GM19099 (cell line): ENCODE measurements around the gene ATXN7L3.

ENCODE experiments used
- POLR2A ChIP-seq: IDR thresholded peaks from 3 replicates; pipeline ENCODE4 v1.6.1; 2011; ENCODE audit warnings: low read depth; ENCODE audit not compliant: insufficient read length; ENCODE audit errors: extremely low read depth

ATXN7L3 gene

DNA sequence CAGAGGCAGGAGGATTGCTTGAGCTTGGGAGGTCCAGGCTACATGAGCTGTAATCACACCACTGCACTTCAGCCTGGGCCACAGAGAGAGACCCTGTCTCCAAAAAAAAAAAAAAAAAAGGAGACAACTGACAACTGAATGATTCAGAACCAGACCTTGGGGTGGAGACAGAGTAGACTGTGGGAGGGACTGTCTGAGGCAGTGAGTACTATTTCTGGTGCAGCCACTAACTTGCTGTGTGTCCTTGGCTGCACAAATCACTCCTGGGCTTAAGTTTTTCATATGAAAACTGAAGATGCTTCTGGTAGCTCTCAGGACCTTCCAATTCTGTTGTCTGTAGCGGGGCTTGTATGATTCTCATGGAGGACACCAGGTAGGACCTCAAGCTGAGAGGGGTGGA is 23.4 kb downstream of the ATXN7L3 start:
- no peak for TF ChIP-seq POLR2A

GRCh38 chr17:44174427-44174826 is 25.3 kb downstream of the ATXN7L3 start:
- TF ChIP-seq POLR2A = no peak

DNA sequence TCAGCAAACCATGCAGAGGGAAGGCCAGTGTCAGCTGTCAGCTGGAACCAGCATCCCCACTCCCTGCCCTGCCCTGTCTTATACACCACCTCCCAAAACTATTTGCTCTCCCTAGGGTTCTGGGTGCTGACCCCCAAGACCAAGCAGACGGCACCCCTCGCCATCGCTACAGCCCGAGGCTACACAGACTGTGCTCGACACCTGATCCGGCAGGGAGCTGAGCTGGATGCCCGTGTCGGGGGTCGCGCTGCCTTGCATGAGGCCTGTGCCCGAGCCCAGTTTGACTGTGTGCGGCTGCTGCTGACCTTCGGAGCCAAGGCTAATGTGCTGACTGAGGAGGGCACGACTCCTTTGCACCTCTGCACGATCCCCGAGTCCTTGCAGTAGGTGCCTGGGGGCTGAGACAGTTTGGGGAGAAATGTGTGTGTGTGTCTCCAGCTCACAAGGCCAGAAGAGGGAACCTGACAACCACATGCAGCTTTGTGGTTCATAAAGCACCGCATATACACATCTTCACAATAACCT is 27.7 kb downstream of the ATXN7L3 start:
- no peak for TF ChIP-seq POLR2A

GRCh38 chr17:44170499-44171201 is 29.0 kb downstream of the ATXN7L3 start, which contains the start of gene ASB16:
ASB16 (plus strand) TSS chr17:44170704; CDS start chr17:44170790, 86 bp downstream.
- no peak for TF ChIP-seq POLR2A

- TF ChIP-seq POLR2A = no peak
These were observed 29.6 kb downstream of the ATXN7L3 start for GRCh38 chr17:44170135-44170498.

DNA sequence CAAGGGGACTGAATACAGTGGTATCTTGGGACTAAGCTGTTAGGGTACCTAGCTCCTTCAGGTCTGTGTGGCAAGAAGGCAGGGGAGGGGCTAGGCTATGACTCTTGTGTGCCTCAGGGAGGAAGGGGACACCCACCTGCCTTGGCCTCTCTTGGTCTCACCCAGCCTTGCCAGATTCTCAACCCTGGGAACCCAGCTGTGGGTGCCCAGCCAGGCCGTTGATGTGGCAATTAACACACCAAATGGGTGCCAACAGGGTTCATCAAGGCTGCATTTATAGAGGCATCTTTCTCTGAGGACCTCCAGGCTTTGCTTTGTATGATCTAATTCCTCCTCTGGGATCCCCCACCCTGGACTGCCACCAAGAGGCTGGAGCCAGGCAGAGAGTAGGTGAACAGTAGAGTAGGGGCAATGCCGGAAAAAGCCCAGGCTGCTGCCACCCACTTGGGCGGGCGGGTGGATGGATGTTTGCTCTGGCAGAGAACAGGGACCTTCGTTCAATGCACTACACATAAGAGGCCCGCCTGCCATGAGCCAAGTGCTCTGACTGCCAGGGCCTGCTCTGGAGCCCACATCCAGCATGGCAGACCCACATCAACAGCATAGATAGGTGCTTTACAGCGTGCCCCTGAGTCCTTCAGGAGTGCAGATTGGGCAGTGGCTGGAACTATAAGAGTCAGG is 32.4 kb downstream of the ATXN7L3 start:
- no peak for TF ChIP-seq POLR2A

GRCh38 chr17:44164476-44164875 is 35.2 kb downstream of the ATXN7L3 start:
- no peak for TF ChIP-seq POLR2A

- TF ChIP-seq POLR2A = no peak
These were observed 40.0 kb downstream of the ATXN7L3 start for GRCh38 chr17:44159519-44160210.

- no peak for TF ChIP-seq POLR2A
These were observed 44.2 kb downstream of the ATXN7L3 start for GRCh38 chr17:44155488-44155887.

- TF ChIP-seq POLR2A = no peak
These were observed 46.8 kb downstream of the ATXN7L3 start for GRCh38 chr17:44152875-44153274.

DNA sequence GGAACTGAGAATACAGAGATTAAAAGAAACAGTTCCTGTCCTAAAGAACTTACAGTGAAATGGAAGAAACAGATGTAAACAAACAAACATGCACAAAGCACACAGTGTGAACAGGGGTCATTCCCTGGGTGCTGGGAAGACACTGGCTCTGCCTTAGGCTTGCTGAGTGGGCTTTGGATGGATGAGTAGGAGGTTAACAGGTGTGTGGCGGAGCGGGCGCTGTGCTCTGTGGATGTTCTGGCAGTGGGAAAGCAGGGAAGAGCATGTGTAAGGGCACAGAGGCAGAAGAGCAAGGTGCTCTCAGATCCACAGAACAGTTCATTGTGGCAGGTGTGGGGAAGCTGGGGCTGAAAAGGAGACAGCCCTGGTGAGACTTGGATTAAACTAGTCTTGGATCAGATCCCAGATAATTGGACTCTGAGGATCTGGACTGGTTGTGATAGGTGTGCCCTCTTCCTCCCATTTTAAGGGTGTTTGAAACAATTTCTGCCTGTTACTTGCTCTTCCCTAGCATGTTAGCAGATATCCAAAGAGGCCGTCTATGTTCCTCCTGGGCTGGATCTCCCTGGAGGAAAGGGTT is 49.8 kb downstream of the ATXN7L3 start:
- no peak for TF ChIP-seq POLR2A

- no peak for TF ChIP-seq POLR2A
These were observed 51.9 kb downstream of the ATXN7L3 start for GRCh38 chr17:44147812-44148211.

- no peak for TF ChIP-seq POLR2A
These were observed 53.0 kb downstream of the ATXN7L3 start for GRCh38 chr17:44146375-44147346.
